Brain microvascular endothelial cell (primary cell): ENCODE measurements around the gene PDPN.

Experiments
- DNase-seq: peaks from one replicate; pipeline ENCODE4 v3.0.0-alpha.2; 2020
- H3K27ac ChIP-seq: fragments of 250-450 bp; sonication (Bioruptor Pico); 2 replicates; pipeline ENCODE4 v1.5.1; 2020; ENCODE audit warnings: mild to moderate bottlenecking, moderate library complexity
- H3K27me3 ChIP-seq: fragments of 250-450 bp; sonication (Bioruptor Pico); replicated peaks from 2 replicates; pipeline ENCODE4 v1.5.1; 2020; ENCODE audit warnings: mild to moderate bottlenecking
- H3K36me3 ChIP-seq: fragments of 250-450 bp; sonication (Bioruptor Pico); replicated peaks from 2 replicates; pipeline ENCODE4 v1.5.1; 2020; ENCODE audit warnings: mild to moderate bottlenecking
- H3K4me3 ChIP-seq: 2 replicates; pipeline ENCODE4 v1.5.1; 2011; ENCODE audit warnings: low read depth, mild to moderate bottlenecking, control low read depth, low read length, moderate library complexity
- in situ Hi-C: cut with HindIII; loops from 2 replicates; pipeline ENCODE4 v1.10.0; 2017; ENCODE audit warnings: low sequenced_read_pairs, low pct_ligation_motif_present
- TF ChIP-seq, protein P1 (sequence below): IDR thresholded peaks from 2 replicates; pipeline ENCODE4 v1.5.1; 2011; ENCODE audit warnings: low read depth, mild to moderate bottlenecking, moderate library complexity, low read length, control low read depth, inconsistent platforms; ENCODE audit errors: missing control alignments

Gene PDPN

DNA sequence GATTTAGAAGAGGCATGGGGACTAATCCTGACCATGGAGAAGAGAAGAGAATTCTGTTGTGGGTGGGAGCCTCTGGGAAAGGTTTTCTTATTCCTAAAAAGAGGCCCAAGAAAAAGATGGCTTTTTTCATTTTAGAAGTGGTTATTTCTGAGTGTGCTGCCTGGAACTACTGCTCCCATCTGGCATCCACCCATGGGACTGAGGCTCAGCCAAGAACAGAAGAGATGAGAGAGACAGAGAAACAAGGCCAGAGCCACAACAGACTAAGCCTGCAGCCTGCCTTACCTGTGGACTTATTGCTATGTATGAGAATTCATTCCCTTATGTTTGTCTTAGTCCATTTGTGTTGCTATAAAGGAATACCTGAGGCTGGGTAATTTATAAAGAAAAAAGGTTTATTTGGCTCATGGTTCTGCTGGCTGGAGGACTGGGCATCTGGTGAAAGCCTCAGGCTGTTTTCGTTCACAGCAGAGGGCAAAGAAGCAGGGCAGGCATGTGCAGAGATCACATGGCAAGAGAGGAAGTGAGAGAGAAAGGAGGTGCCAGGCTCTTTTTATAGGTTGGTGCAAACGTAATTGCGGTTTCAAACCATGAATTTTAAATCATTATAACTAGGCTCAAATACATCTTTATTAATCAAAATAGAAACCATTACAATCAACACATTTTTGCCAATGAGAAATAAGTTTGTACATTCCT is 58.8 kb downstream of the PDPN start:
- Histone ChIP-seq H3K27ac (no peak overlapping the region), H3K4me3 (no peak overlapping the region), H3K27me3 (no peaks in the 10 kb centered on the region), H3K36me3 (no peaks in the 10 kb centered on the region)
- in situ Hi-C loops = no loop called here
- no peak for DNase-seq
- TF ChIP-seq, protein P1, sequence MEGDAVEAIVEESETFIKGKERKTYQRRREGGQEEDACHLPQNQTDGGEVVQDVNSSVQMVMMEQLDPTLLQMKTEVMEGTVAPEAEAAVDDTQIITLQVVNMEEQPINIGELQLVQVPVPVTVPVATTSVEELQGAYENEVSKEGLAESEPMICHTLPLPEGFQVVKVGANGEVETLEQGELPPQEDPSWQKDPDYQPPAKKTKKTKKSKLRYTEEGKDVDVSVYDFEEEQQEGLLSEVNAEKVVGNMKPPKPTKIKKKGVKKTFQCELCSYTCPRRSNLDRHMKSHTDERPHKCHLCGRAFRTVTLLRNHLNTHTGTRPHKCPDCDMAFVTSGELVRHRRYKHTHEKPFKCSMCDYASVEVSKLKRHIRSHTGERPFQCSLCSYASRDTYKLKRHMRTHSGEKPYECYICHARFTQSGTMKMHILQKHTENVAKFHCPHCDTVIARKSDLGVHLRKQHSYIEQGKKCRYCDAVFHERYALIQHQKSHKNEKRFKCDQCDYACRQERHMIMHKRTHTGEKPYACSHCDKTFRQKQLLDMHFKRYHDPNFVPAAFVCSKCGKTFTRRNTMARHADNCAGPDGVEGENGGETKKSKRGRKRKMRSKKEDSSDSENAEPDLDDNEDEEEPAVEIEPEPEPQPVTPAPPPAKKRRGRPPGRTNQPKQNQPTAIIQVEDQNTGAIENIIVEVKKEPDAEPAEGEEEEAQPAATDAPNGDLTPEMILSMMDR = no peak

DNA sequence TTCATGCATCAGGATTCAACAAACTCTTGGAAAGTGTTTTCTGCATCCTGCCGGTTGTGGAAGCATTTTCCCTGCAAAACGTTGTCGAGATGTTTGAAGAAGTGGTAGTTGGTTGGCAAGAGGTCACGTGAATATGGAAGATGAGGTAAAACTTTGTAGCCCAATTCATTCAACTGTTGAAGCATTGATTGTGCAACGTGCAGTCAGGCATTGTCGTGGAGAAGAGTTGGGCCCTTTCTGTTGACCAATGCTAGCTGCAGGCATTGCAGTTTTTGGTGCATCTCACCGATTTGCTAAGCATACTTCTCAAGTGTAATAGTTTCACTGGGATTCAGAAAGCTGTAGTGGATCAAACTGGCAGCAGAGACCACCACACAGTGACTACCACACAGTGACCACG is 59.4 kb downstream of the PDPN start:
- no peak overlapping the region for H3K4me3 ChIP-seq
- in situ Hi-C loops = no loop called here
- H3K27ac ChIP-seq = no peak overlapping the region
- no peak for DNase-seq
- TF ChIP-seq, protein P1 = no peak
- no peaks in the 10 kb centered on the region for H3K36me3 ChIP-seq
- no peaks in the 10 kb centered on the region for H3K27me3 ChIP-seq

DNA sequence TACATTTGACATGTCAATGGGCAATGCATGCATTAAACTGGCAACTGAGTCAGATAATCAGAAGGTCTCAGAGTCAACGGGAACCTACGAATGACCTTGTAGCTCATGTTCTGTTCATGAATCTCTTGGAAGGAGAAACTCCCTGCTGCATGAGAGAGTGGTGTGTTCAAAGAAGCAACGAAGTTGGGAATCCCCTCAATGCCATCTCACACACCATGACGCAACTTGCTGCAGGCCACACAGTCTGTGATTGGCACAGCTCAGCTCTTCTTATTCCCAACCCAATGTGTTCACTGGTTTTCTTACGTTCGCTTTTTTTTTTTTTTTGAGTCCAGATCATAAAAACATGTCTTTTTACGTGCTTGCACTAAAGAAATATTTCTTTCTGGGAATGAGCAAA is 62.9 kb downstream of the PDPN start:
- in situ Hi-C loops = no loop called here
- no peaks in the 10 kb centered on the region for H3K36me3 ChIP-seq
- H3K4me3 ChIP-seq = no peak overlapping the region
- TF ChIP-seq, protein P1 = no peak
- H3K27ac ChIP-seq = no peak overlapping the region
- no peaks in the 10 kb centered on the region for H3K27me3 ChIP-seq
- no peak for DNase-seq

DNA sequence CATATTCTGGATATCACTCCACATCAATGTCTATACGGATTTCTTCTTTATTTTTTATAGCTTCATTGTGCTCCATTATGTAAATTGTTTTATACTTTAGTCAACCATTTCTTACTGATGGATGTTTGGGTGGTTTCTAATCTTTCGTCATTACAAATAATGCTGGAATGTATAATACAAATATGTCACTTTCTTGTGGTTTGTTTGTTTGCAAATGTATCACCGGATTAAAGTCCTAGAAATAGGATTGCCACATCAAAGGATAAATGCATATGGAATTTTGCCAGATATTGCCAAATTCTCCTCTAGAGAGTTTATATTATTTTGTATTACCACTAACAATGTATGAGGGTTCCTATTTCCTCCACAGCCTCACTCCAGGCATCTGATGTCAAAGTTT is 67.6 kb downstream of the PDPN start:
- Histone ChIP-seq H3K27ac (no peak overlapping the region), H3K4me3 (no peak overlapping the region), H3K36me3 (no peaks in the 10 kb centered on the region), H3K27me3 (no peaks in the 10 kb centered on the region)
- DNase-seq = no peak
- in situ Hi-C loops = no loop called here
- TF ChIP-seq, protein P1 = no peak

DNA sequence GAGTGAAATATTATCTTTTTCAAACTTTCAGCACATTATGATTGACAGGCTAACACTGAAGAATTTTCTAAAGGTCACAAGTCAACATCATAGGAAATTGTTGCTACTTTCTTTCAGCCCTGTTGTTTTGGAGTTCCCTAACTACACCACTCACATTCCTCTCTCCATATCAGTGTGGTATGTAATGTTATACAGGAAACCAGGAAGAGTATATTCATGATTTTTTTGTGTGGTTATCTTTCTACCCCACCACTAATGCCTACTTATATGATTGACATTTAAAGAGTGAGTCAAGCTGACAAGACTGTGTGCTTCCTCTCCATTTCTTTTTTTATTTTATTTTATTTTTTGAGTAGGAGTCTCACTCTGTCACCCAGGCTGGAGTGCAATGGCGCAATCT is 68.6 kb downstream of the PDPN start:
- no peak overlapping the region for H3K27ac ChIP-seq
- TF ChIP-seq, protein P1 = no peak
- in situ Hi-C loops = no loop called here
- H3K36me3 ChIP-seq = no peaks in the 10 kb centered on the region
- H3K4me3 ChIP-seq = no peak overlapping the region
- no peak for DNase-seq
- no peaks in the 10 kb centered on the region for H3K27me3 ChIP-seq

DNA sequence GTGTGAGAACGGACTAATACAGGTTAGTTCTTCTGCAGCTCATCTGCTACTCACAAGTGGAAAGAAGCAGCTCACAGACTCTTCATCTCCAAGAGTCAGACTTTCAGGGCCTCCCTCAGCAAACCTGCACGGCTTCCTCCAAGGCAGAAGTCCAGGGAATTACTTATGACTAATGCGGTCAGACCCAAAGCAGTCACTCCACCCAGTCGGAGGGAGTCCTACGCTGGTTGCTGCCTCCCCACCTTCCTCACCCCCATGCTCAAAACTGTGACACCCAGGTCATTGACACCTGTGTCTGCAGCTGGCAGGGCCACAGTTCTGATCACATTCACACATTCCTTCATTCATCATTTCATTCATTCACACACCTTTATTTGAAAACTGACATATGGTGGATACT is 77.9 kb downstream of the PDPN start:
- Histone ChIP-seq H3K27me3 (no peaks in the 10 kb centered on the region), H3K4me3 (no peak overlapping the region), H3K27ac (no peak overlapping the region), H3K36me3 (no peaks in the 10 kb centered on the region)
- DNase-seq = no peak
- in situ Hi-C loops = no loop called here
- TF ChIP-seq, protein P1 = no peak
